Fibroblast of skin of back (primary cell): Measurements from ENCODE around the gene ZFYVE28.
A peak's percentile ranks its signal among the peaks of the same experiment; 100 is the strongest.
"Not testable (repeated sequence)": the region's sequence is repeated elsewhere in the genome, so short reads cannot be mapped to it uniquely, and the experiment has no call there.

Experiments
- DNase-seq: peaks from one replicate; pipeline ENCODE4 v3.0.0-alpha.2; 2013

Gene ZFYVE28

DNA sequence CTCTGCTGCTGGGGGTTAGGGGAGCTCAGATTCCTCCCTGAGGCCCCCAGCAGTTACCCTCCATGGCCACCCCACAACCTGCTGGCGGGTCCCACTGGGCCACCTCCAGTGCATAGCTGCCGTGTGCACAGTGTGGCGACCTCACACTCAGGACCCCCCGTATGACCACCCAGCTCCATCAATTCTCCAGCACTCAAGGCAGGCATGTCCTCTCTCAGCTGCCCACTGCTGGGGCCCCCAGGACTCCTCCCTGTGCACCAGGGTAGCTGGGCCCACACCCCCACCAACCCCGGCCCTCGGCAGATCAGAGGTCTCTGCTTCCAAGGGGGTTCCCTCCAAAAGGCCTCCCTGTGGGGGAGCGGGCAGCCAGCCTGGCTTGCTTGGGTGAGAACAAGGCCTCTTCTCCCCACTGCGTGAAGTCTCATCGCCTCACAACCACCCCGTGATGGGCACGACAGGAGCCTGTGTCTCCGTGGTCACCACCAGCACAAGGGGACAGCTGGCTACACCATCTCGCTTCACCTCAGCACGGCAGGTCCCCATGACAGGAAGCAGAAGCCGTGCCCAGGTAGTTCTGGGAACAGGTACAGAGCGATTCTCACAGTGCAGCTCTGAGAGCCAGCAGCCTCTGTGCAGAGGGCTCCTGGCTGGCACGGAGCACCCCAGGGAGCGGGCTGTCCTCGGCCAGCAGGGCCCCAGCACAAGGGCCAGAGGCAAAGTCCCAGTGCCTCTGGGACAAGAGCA, 171.9 kb downstream of the ZFYVE28 start:
- DNase-seq, result no peak

DNA sequence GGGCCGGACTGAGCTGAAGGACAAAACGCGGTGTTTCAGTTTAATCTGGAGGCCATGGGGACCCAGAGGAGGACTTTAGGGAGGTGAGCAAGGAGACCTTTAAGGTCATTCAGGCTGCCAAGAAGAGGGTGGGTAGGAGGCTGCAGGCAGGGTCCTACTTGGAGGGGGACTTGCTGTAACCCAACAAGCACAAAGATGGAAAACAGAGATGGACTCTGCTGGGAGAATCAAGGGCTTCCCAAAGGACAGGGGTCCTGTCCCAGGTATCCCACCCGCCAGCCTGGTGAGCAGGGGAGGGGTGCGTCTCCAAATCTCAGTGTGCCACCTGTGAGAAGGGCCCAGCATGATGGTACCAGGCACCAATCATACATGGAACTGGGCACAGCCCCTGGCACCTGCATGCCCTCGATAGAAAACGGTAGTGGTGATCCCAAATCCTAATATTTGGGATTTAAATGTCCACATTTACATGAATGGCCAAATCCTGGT, 172.6 kb downstream of the ZFYVE28 start:
- no peak for DNase-seq

DNA sequence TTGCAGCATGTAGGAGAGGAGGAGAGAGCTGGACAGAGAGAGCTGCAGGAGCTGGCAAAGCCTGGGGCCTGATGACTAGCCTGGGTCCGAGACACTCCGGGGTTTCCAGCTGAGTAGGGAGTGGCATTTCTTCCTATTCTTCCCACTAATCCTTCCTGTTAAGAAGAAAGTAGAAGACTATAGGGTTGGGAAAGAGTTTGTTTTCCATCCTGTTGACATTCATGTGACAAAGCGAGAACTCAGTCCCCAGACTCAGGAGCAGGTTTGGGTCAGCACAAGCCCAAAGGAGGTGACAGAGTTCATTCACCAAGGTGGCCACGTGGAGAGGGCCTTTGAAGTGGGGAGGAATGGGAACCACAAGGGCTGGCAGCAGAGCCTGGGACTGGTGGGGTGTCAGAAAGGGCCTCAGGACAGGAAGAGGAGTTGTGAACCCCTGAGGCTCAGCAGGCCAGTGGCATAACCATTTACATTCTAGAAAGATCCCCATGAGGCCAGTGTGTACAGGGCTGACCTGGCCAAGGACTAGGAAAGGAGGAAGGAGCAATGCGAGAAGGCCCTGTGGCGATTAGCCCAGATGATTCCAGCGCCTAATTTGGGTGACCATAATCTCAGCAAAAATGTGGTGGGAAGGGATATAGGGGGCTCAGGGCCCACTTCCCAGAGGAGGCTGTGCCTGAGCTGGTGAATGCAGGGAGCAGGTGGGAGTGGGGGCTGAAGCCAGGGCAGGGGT, 173.2 kb downstream of the ZFYVE28 start:
- DNase-seq, result no peak

DNA sequence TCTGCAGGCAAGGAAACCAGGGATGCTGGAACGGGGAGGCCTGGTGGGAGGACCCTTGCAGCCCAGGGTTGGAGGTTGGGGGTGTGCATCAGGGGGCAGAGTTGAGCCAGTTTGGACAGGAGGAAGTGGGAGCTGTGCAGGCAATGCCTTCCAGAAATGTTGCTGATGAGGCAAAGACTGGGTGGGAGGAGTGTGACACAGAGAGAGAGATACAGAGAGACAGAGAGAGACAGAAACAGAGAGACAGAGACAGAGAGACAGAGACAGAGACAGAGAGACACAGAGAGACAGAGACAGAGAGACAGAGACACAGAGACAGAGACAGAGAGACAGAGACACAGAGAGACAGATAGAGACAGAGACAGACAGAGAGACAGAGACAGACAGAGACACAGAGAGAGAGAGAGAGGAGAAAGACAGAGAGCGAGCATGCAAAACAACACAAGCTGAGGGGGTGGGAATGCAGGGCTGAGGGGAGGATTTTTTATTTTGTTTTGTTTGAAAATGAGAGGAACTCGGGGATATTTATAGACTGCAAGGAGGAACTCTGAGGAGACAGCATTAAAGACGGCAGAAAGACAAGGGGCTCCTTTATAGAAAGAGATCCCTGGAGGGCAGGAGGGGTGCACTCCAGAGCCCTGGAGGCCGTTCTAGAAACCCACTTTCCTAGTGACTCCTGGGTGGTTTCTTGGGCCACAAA, 174.6 kb downstream of the ZFYVE28 start:
- DNase-seq, result peak; percentile 59

DNA sequence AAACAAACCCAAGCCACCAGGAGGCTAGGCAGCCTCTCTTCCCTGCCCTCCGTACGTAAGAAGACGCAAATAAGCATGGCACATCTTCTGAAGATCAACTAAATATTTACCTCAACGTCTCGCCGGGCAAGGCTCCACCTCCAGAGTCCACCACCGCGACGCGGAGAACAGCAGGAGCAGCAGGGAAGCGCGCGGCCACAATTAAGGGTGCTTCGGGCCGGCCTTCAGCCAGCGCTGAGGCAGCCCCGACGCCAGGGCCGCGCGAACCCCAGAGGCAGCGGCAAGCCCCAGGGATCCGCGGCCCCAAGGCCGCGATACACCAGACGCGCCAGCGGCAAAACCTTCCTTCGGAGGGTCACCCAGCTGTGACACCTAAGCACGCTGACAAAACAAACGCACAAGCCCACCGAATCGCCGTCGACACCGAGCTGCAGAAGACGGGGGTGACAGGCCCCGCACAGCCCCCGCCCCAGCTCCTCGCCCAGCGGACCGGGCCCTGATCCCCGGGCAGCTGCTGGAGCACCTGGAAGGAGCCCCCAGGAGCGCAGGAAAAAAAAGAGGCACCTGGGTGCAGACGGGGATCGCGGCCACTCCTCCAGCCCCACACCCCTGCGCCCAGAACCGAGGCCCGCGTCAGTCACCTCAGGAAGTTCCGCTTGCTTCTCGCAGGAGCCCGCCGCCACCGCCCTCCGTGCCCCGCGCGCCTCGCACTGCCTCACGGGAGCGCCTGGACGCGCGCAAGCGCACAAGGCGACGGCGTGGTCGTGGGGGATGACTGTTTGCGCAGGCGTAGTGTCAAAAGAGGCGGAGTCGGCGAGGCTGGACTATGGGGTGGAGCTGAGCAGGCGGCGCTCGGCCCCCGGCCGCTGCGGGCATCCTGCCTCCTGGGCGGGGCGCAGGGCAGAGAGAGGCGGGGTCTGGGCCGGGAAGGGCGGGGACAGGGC, 176.8 kb downstream of the ZFYVE28 start, which contains the start of the genes HAUS3 and POLN:
Gene HAUS3, minus strand, starts transcription at position 712 of the 944 bp plus-strand sequence. CDS start 1,175 bp downstream, outside the sequence.
Gene POLN, minus strand, starts transcription at position 712 of the 944 bp plus-strand sequence. CDS start 12,890 bp downstream, outside the sequence.
- peak; percentile 96 for DNase-seq

DNA sequence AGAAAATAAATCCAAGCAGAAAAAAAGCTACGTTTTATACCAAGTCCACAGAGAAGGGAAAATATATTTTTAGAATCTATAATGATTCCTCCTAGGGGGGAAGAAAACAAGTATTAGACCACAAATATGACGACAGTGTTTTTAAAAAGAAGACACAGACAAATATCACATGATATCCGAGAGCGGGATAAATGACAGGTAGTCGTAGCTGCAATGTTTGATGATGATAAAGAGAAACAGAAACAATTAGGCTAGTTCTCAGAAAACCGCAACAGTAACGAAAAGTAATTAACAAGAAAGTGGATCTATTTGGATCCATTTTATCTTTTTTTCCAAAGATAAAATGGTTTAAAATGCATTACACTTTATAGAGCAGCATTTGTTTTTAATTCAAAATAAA, 177.4 kb downstream of the ZFYVE28 start:
- DNase-seq, result no peak

DNA sequence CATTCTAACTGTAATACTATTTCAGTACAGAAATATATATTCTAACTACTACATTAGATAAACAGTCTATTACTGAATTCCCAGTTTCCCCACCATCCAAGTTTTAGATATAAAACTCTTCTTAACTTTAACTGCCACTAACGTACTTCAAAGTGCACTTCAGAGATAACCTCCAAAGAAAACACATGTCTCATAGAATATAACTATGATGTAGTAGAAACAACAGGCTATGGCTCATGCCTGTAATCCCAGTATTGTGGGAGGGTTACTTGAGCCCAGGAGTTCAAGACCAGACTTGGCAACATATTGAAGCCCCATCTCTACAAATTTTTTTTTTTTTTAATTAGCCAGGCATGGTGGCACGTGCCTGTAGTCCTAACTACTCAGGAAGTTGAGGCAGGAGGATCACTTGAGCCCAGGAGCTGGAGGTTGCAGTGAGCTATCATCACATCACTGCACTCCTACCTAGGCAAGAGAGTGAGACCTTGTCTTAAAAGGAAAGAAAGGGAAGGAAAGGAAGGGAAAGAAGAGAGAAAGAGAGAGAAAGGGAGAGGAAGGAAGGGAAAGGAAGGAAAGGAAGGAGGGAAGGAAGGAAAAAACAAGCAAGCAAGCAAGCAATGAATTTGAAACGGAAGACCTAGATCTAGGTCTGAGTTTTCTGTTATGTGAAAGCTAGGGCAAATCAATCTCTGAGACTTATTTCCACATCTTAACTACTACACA, 181.3 kb downstream of the ZFYVE28 start:
- DNase-seq, result no peak

DNA sequence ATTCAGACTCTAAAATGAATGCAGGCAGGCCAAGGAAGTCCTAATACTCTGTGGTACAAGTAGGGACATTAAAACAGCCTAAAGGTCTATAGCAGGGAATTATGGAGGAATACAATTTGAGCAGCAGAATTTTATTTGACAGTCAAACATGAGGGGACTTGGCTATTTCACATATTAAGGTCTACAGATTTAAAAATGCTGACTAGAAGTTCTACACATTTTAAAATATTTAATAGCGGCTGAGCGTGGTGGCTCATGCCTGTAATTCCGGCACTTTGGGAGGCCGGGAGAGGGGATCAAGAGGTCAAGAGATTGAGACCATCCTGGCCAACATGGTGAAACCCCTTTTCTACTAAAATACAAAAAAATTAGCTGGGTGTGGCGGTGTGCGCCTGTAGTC, 187.4 kb downstream of the ZFYVE28 start:
- DNase-seq, result no peak

DNA sequence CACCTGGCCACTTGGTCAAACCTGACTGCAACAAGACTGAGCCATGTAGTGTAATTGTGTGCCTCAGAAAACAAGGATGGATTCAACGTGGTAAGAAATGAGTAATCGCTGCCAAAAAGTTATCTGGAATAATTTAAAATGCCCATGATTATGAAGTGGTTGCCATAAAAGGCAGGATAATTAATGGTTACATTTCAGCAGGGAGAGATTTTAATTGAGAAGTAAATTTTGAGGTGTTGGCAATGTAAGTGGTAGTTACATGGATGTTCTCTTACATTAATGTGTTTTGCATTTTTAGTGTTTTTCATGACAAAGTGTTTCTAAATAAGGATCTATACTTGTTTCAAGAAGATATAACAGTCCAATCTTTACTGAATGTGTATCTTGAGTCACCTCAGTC, 192.2 kb downstream of the ZFYVE28 start:
- DNase-seq, result no peak

DNA sequence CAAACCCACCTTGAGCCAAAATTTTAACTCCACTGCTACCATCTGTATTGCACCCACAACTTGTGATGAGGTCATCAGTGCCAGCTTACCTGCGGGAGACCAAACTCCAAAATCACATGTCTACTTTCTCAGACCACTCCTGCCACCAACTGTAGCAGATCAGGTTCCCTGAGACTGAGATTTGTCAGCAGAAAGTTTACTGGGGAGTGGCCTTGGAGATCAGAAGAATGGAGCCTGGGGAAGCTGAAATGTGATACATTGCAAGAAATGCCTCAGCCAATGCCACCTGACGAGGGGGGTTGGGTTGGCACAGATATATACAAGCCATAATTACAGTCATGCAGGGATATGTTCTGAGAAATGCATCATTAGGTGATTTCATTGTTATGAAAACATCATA, 195.6 kb downstream of the ZFYVE28 start:
- no peak for DNase-seq

DNA sequence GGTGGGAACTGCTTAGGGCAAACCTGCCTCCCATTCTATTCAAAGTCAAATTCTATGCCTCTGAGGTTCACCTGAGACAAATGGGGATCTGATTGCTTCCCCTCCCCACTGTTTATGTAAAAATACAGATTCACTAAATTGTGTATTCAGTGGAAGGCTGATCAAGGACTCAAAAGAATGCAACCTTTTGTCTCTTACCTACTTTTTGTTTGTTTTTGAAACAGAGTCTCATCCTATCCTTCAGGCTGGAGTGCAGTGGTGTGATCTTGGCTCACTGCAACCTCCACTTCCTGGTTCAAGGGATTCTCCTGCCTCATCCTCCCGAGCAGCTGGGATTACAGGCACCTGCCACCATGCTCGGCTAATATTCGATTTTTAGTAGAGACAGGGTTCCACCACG, 197.1 kb downstream of the ZFYVE28 start:
- not testable (repeated sequence) for DNase-seq

DNA sequence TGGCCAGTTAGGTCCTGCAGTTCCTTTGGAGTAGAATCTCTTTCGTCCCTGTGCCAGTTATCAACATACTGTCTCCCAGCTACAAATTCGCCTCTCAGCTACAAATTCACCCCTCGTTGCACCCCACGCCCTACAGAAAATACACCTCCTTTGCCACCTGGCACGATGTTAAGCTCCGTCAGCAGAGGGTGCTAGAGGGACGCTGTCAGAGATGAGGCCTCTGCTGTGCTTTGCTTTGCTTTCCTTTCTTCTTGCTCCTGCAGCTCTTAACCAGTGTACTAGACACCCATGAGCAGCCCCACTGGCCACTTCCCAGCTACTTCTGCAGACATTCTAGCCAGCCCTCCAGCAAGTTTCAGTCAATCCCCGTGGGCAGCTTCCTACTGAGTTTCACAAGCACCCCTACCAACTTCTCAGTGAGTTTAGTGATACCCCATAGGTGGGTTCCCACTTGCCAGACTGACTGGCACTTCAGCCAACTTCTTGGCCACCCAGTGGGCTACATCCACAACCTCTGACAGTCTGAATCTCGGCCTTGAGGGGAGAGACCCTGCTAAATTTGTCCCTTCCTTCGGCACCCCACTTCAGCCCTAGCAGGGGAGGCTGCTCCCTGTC, 198.3 kb downstream of the ZFYVE28 start:
- DNase-seq, result peak; percentile 62
